GM23338 (cell line): Measurements from ENCODE around the gene ITGA7. TPM values are rescaled to one million over a fixed set of nuclear protein-coding genes. Genes with fewer than 3 reads are reported as not detected.

Source experiments
- ATAC-seq: fragments of 200-7000 bp; cut with Tn5 transposase; 3 replicates; pipeline ENCODE4 v1.9.1; 2020
- DNase-seq: peaks from one replicate; pipeline ENCODE4 v3.0.0-alpha.2; 2015; ENCODE audit warnings: low spot score
- H2AFZ ChIP-seq: fragments of 200-600 bp; sonication (generic); 2 replicates; pipeline ENCODE4 v1.8.0; 2016; ENCODE audit warnings: antibody characterized with exemption, mild to moderate bottlenecking, moderate library complexity
- H3F3A ChIP-seq: fragments of 200-600 bp; sonication (generic); replicated peaks from 2 replicates; pipeline ENCODE4 v1.8.0; 2017; ENCODE audit warnings: antibody characterized with exemption, mixed run types, low read depth
- H3K27ac ChIP-seq: fragments of 200-600 bp; sonication (generic); 2 replicates; pipeline ENCODE4 v1.6.1; 2016; ENCODE audit warnings: low read depth
- H3K27me3 ChIP-seq: fragments of 200-600 bp; sonication (generic); 2 replicates; pipeline ENCODE4 v1.8.0; 2016; ENCODE audit warnings: mild to moderate bottlenecking, mixed run types, moderate library complexity; ENCODE audit not compliant: insufficient read depth
- H3K36me3 ChIP-seq: fragments of 200-600 bp; sonication (generic); 2 replicates; pipeline ENCODE4 v1.8.0; 2016; ENCODE audit warnings: mild to moderate bottlenecking; ENCODE audit not compliant: insufficient read depth
- H3K4me1 ChIP-seq: fragments of 200-600 bp; sonication (generic); 2 replicates; pipeline ENCODE4 v1.8.0; 2016; ENCODE audit warnings: mild to moderate bottlenecking, moderate library complexity; ENCODE audit not compliant: insufficient read depth
- H3K4me2 ChIP-seq: fragments of 200-600 bp; sonication (generic); 2 replicates; pipeline ENCODE4 v1.7.1; 2017; ENCODE audit warnings: mixed run types
- H3K4me3 ChIP-seq: fragments of 200-600 bp; sonication (generic); 2 replicates; pipeline ENCODE4 v1.6.1; 2016; ENCODE audit warnings: mixed run types
- H3K79me2 ChIP-seq: fragments of 200-600 bp; sonication (generic); replicated peaks from 2 replicates; pipeline ENCODE4 v1.8.0; 2017; ENCODE audit warnings: mild to moderate bottlenecking; ENCODE audit not compliant: insufficient read depth
- H3K9me2 ChIP-seq: fragments of 200-600 bp; sonication (generic); 2 replicates; pipeline ENCODE4 v1.8.0; 2017; ENCODE audit not compliant: insufficient read depth
- H4K20me1 ChIP-seq: fragments of 200-600 bp; sonication (generic); replicated peaks from 2 replicates; pipeline ENCODE4 v1.8.0; 2017; ENCODE audit warnings: mild to moderate bottlenecking; ENCODE audit not compliant: insufficient read depth
- H3K27ac Mint-ChIP-seq: 2 replicates; pipeline ENCODE4 v1.8.0; 2020; ENCODE audit warnings: inconsistent platforms, mild to moderate bottlenecking, moderate library complexity, mixed read lengths
- H3K27me3 Mint-ChIP-seq: 3 replicates; pipeline ENCODE4 v1.8.0; 2022; ENCODE audit warnings: low read depth, mild to moderate bottlenecking, moderate library complexity, mixed read lengths, inconsistent platforms; ENCODE audit not compliant: insufficient read depth, poor library complexity
- H3K36me3 Mint-ChIP-seq: 3 replicates; pipeline ENCODE4 v1.8.0; 2021; ENCODE audit warnings: low read depth, mild to moderate bottlenecking, inconsistent platforms, moderate library complexity, mixed read lengths
- H3K4me1 Mint-ChIP-seq: 3 replicates; pipeline ENCODE4 v1.8.0; 2020; ENCODE audit warnings: mild to moderate bottlenecking, inconsistent platforms, mixed read lengths
- H3K4me3 Mint-ChIP-seq: 3 replicates; pipeline ENCODE4 v1.8.0; 2021; ENCODE audit warnings: moderate library complexity, mild to moderate bottlenecking, inconsistent platforms, mixed read lengths
- H3K9me3 Mint-ChIP-seq: 3 replicates; pipeline ENCODE4 v1.8.0; 2020; ENCODE audit warnings: moderate library complexity, mild to moderate bottlenecking, inconsistent platforms, mixed read lengths
- CREB1 ChIP-seq: fragments of 250-450 bp; sonication (Bioruptor Pico); IDR thresholded peaks from 2 replicates; pipeline ENCODE4 v1.5.0; 2020; ENCODE audit warnings: low read depth, mild to moderate bottlenecking, moderate library complexity
- ETS1 ChIP-seq: IDR thresholded peaks from 2 replicates; pipeline ENCODE4 v1.6.1; 2016; ENCODE audit warnings: antibody characterized with exemption
- EZH2phosphoT487 ChIP-seq: fragments of 200-600 bp; sonication (generic); IDR thresholded peaks from one replicate; pipeline ENCODE4 v1.8.1; 2018; ENCODE audit warnings: antibody characterized with exemption; ENCODE audit not compliant: unreplicated experiment
- JUNB ChIP-seq: IDR thresholded peaks from one replicate; pipeline ENCODE4 v1.6.1; 2016; ENCODE audit warnings: antibody characterized with exemption; ENCODE audit not compliant: unreplicated experiment
- NANOG ChIP-seq: IDR thresholded peaks from 2 replicates; pipeline ENCODE4 v1.6.1; 2016; ENCODE audit warnings: antibody characterized with exemption, borderline replicate concordance
- POLR2AphosphoS5 ChIP-seq: IDR thresholded peaks from 2 replicates; pipeline ENCODE4 v1.6.1; 2016; ENCODE audit warnings: antibody characterized with exemption, low read depth
- REST ChIP-seq: IDR thresholded peaks from one replicate; pipeline ENCODE4 v1.6.1; 2018; ENCODE audit warnings: antibody characterized with exemption; ENCODE audit not compliant: unreplicated experiment
- STAT1 ChIP-seq: IDR thresholded peaks from one replicate; pipeline ENCODE4 v1.6.1; 2016; ENCODE audit warnings: antibody characterized with exemption; ENCODE audit not compliant: unreplicated experiment
- ZNF114 ChIP-seq: fragments of 250-450 bp; sonication (Bioruptor Pico); IDR thresholded peaks from 2 replicates; pipeline ENCODE4 v1.5.0; 2020; ENCODE audit warnings: mild to moderate bottlenecking, moderate library complexity
- ZNF331 ChIP-seq: fragments of 250-450 bp; sonication (Bioruptor Pico); IDR thresholded peaks from 2 replicates; pipeline ENCODE4 v1.5.0; 2020; ENCODE audit warnings: low read depth, mild to moderate bottlenecking, moderate library complexity
- ZNF462 ChIP-seq: fragments of 250-450 bp; sonication (Bioruptor Pico); IDR thresholded peaks from 2 replicates; pipeline ENCODE4 v1.5.0; 2020; ENCODE audit warnings: mild to moderate bottlenecking, moderate library complexity
- polyA plus RNA-seq: library from polyadenylated mRNA; unstranded; fragments of >200 nt; fragmentation: Nextera tagmentation; extraction: Ambion mirVana; gene quantifications from 2 replicates; pipeline ENCODE4 v1.2.1, GENCODE V29; 2016
- total RNA-seq: library from RNA; depleted of rRNA; stranded (reverse); fragments of >200 nt; shearing (Covaris generic); gene quantifications from 2 replicates; pipeline ENCODE4 v1.2.3, GENCODE V29; 2014

Gene ITGA7
- total and polyA plus RNA-seq, 2 experiments from 2014 or later: 20.0 to 49.1 TPM

- Histone ChIP-seq H3K4me3 (no peak overlapping the region), H3K79me2 (no peaks in the 10 kb centered on the region), H2AFZ (peak overlapping the region; percentile 14; the same call in 1 of the 2 replicates), H4K20me1 (no peaks in the 10 kb centered on the region), H3F3A (no peaks in the 10 kb centered on the region), H3K27me3 (no peaks in the 10 kb centered on the region), H3K4me1 (no peaks in the 10 kb centered on the region), H3K9me2 (no peaks in the 10 kb centered on the region), H3K27ac (no peak overlapping the region), H3K36me3 (no peaks in the 10 kb centered on the region), H3K4me2 (no peak overlapping the region)
- Mint-ChIP-seq H3K27ac (no peak overlapping the region), H3K4me3 (no peak overlapping the region), H3K9me3 (no peaks in the 10 kb centered on the region), H3K36me3 (no peaks in the 10 kb centered on the region), H3K4me1 (no peaks in the 10 kb centered on the region), H3K27me3 (peaks cover 7% of the 10 kb centered on the region)
- no peak for TF ChIP-seq ETS1
- no peak for TF ChIP-seq ZNF114
- no peak for TF ChIP-seq JUNB
- no peak for TF ChIP-seq STAT1
- no peak for TF ChIP-seq ZNF331 (CRISPR knock-in tag)
- TF ChIP-seq ZNF462 (CRISPR knock-in tag): no peak
- TF ChIP-seq REST: no peak
- no peak for TF ChIP-seq POLR2AphosphoS5
- no peak for TF ChIP-seq EZH2phosphoT487
- TF ChIP-seq CREB1 (CRISPR knock-in tag): no peak
- TF ChIP-seq NANOG: no peak
- DNase-seq (no peak), ATAC-seq (no peak)
Measured at GRCh38 chr12:55663391-55663790, 44.3 kb downstream of the ITGA7 start.
